ENCODE results near the gene PPID. TPM values are rescaled to one million over a fixed set of nuclear protein-coding genes. Genes with fewer than 3 reads are reported as not detected.
"Not testable (repeated sequence)": the region's sequence is repeated elsewhere in the genome, so short reads cannot be mapped to it uniquely, and the experiment has no call there.

Gene PPID
- total RNA-seq, 2 experiments from 2014 or later: 31.5 to 34.5 TPM

DNA sequence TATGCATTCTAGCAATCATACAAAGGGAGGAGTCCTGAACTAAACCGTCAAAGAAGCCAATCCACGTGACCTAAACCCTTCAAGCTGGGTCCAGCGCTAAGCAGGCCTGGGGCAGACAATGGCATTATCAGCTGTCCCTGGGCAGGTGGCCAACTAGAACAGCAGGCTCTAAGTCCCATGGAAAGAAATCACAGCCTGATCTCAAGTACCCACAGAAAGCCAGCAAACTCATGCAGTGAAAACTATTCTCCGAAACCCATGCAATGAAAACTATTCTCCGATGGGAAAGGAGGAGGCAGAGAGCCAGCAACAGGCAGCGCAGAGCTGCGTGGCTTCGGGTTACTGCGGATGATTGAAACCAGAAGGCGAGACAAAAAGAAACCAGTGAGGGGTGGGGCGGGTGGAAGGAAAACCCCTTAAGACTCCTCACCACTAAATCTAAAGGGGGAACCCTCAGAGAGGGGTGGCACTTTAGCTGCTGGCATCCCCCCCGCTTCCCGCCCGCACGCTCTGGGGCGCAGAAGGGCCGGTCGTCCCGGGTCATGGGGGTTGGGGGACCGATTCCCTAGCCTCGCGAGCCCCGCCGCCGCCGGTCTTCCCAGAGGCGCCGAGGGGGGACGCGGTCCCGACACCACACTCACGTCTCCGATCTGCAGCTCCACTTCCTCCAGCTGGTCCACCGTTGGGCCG is 52.1 kb downstream of the PPID start:
- Mint-ChIP-seq H3K27me3 (no peaks in the 10 kb centered on the region), H3K36me3 (peaks cover 8% of the 10 kb centered on the region), H3K4me3 (peak overlapping the region; percentile 96), H3K4me1 (peaks cover 19% of the 10 kb centered on the region), H3K9me3 (no peaks in the 10 kb centered on the region), H3K27ac (peak overlapping the region; percentile 96)
- DNase-seq: no peak
- ATAC-seq (ENCODE audit: low read depth): peak; percentile 2
- POLR2A ChIA-PET: interaction anchor here (0.9 kb wide), 1 partner anchor 98 kb away, joined by 3 read pairs; the partner anchor contains the start of gene FNIP2

GRCh38 chr4:158669310-158669709 is 53.9 kb downstream of the PPID start:
- ATAC-seq (ENCODE audit: low read depth): no peak
- peaks cover 19% of the 10 kb centered on the region for H3K4me1 Mint-ChIP-seq
- H3K4me3 Mint-ChIP-seq: peak overlapping the region; percentile 11
- DNase-seq: no peak
- H3K9me3 Mint-ChIP-seq: no peaks in the 10 kb centered on the region
- POLR2A ChIA-PET: interaction anchor here (0.6 kb wide), 1 partner anchor 10 kb away, joined by 3 read pairs; no protein-coding TSS in a partner anchor
- no peaks in the 10 kb centered on the region for H3K27me3 Mint-ChIP-seq
- H3K27ac Mint-ChIP-seq: no peak overlapping the region
- peaks cover 18% of the 10 kb centered on the region for H3K36me3 Mint-ChIP-seq

DNA sequence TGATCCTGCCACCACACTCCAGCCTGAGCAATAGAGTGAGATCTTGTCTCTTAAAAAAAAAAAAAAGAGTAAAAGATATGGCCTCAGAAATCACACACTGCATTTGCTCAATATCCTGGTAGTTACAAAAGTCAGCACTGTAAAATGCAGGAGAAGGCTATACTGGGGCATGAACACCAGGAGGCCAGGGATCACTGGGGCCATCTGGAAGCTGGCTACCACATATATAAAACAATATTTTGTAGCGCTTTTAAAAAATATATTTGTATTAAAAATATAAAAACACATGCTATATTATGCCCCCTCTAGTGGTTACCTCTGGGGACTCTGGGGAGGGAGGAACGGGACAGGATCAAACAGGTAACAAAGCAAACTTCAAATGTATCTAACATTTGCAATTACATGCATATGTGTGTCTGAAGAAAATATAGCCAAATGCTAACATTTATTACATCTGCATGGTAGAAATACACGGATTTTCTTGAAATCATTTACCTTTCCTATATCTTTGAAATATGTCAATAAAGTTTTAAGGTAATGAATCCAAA is 55.5 kb downstream of the PPID start:
- H3K9me3 Mint-ChIP-seq: no peaks in the 10 kb centered on the region
- no peaks in the 10 kb centered on the region for H3K27me3 Mint-ChIP-seq
- H3K4me1 Mint-ChIP-seq: peaks cover 18% of the 10 kb centered on the region
- H3K27ac Mint-ChIP-seq: no peak overlapping the region
- H3K36me3 Mint-ChIP-seq: peaks cover 18% of the 10 kb centered on the region
- POLR2A ChIA-PET: no interaction called here
- ATAC-seq (ENCODE audit: low read depth): no peak
- peak; percentile 38 for DNase-seq
- no peak overlapping the region for H3K4me3 Mint-ChIP-seq

DNA sequence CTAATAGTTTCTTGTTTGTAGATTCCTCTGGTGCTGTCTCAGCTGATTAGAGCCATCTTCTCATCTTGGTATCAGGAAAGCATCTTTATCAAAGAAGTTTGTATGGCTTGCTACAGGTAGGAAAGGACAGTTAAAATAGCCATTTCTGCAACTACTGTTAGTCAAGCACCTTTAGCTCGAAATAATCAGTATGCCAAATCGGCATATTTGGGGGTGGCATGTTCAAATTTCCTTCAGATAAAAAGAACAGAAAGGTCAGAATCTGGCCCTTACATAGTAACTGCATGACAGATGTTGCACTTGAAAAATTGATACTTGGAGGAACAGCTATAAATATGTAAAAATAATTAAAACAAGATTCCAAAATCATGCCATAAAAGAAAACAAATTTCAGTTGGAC is 56.3 kb downstream of the PPID start:
- no peak overlapping the region for H3K4me3 Mint-ChIP-seq
- peaks cover 18% of the 10 kb centered on the region for H3K36me3 Mint-ChIP-seq
- no peaks in the 10 kb centered on the region for H3K9me3 Mint-ChIP-seq
- ATAC-seq (ENCODE audit: low read depth) (no peak), DNase-seq (no peak)
- H3K4me1 Mint-ChIP-seq: peaks cover 17% of the 10 kb centered on the region
- POLR2A ChIA-PET: no interaction called here
- no peak overlapping the region for H3K27ac Mint-ChIP-seq
- no peaks in the 10 kb centered on the region for H3K27me3 Mint-ChIP-seq

DNA sequence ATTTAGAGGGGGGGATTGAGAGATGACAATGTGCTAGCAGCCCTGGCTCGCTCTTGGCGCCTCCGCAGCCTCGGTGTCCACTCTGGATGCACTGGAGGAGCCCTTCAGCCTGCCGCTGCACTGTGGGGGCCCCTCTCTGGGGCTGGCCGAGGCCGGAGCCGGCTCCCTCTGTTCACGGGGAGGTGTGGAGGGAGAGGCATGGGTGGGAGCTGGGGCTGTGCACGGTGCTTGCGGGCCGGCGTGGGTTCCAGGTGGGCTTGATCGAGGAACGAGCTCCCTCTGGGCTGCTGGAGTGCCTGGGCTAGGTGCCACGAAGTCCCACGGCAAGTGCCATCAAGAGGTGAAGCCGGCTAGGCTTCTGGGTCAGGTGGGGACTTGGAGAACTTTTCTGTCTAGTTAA is 58.4 kb downstream of the PPID start:
- H3K4me1 Mint-ChIP-seq: peaks cover 7% of the 10 kb centered on the region
- no peak overlapping the region for H3K27ac Mint-ChIP-seq
- H3K4me3 Mint-ChIP-seq: no peak overlapping the region
- H3K36me3 Mint-ChIP-seq: peaks cover 16% of the 10 kb centered on the region
- no peaks in the 10 kb centered on the region for H3K9me3 Mint-ChIP-seq
- no peaks in the 10 kb centered on the region for H3K27me3 Mint-ChIP-seq
- DNase-seq: no peak
- no peak for ATAC-seq (ENCODE audit: low read depth)
- POLR2A ChIA-PET: no interaction called here

- H3K27me3 Mint-ChIP-seq; H3K9me3 Mint-ChIP-seq; POLR2A ChIA-PET; DNase-seq; H3K27ac Mint-ChIP-seq; H3K4me3 Mint-ChIP-seq; ATAC-seq (ENCODE audit: low read depth); H3K4me1 Mint-ChIP-seq: not testable (repeated sequence)
- peaks cover 14% of the 10 kb centered on the region for H3K36me3 Mint-ChIP-seq
Measured at GRCh38 chr4:158663707-158664625, 59.2 kb downstream of the PPID start.

DNA sequence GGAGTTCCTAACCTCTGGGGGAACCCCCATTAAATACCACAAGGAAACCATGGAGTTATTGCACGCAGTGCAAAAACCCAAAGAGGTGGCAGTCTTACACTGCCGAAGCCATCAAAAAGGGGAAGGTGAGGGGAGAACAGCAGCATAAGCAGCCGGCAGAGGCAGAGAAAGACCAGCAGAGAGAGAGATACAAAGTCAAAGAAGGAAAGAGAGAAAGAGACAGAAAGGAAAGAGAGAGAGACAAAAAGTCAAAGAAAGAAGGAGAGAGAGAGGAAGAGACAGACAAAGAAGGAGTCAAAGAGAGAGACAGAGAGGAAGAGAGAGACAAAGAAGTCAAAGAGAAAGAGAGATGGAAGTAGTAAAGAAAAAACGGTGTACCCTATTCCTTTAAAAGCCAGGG is 59.9 kb downstream of the PPID start:
- H3K4me1 Mint-ChIP-seq; H3K27me3 Mint-ChIP-seq; ATAC-seq (ENCODE audit: low read depth); H3K4me3 Mint-ChIP-seq; DNase-seq; H3K9me3 Mint-ChIP-seq; POLR2A ChIA-PET; H3K27ac Mint-ChIP-seq: not testable (repeated sequence)
- H3K36me3 Mint-ChIP-seq: peaks cover 13% of the 10 kb centered on the region

Other genes starting within 250 kb of the PPID start
- not detected for gene RXFP1, start 201.5 kb downstream of the PPID start, total RNA-seq
- gene C4orf46, start 51.5 kb downstream of the PPID start, total RNA-seq: 10 to 100 TPM; 11.8 to 12.7 TPM
- gene ETFDH, start 51.1 kb downstream of the PPID start, total RNA-seq: 10 to 100 TPM; 19.1 to 20.2 TPM
- 10 to 100 TPM; 15.3 to 15.7 TPM for gene FNIP2, start 45.6 kb upstream of the PPID start, total RNA-seq

Measured in activated naive CD8-positive, alpha-beta T cell treated with anti-CD3 and anti-CD28 coated beads, Interleukin-2, amount 10 ng/mL, durations not matched to agents 7 days and 5 days (primary cell).